ENCODE measurements around the gene OR4D2. TPM values are rescaled to one million over a fixed set of nuclear protein-coding genes. Genes with fewer than 3 reads are reported as not detected.

OR4D2 gene
- total RNA-seq, 1 donor from 2014 or later: not detected

- no peak for DNase-seq
- Histone ChIP-seq H3K36me3 (no peaks in the 10 kb centered on the region), H3K4me3 (no peak overlapping the region), H3K27me3 (peaks cover 4% of the 10 kb centered on the region), H3K4me1 (no peaks in the 10 kb centered on the region), H3K9me3 (no peaks in the 10 kb centered on the region), H3K27ac (no peak overlapping the region)
- TF ChIP-seq CTCF (IDR thresholded peaks at IDR 0.05): no peak
- no peak for ATAC-seq
- intact Hi-C loops (cut with DNase I): no loop called here
These were observed 15.0 kb downstream of the OR4D2 start for GRCh38 chr17:58181796-58182195.

- H3K4me1 ChIP-seq: no peaks in the 10 kb centered on the region
- DNase-seq: no peak
- ATAC-seq: no peak
- TF ChIP-seq CTCF (IDR thresholded peaks at IDR 0.05): no peak
- no peak overlapping the region for H3K4me3 ChIP-seq
- no peaks in the 10 kb centered on the region for H3K27me3 ChIP-seq
- intact Hi-C loops (cut with DNase I): no loop called here
- no peaks in the 10 kb centered on the region for H3K36me3 ChIP-seq
- H3K9me3 ChIP-seq: no peaks in the 10 kb centered on the region
- no peak overlapping the region for H3K27ac ChIP-seq
These were observed 16.7 kb downstream of the OR4D2 start for GRCh38 chr17:58183514-58183913.

GRCh38 chr17:58184308-58184985, 17.7 kb downstream of the OR4D2 start:
- H3K27ac ChIP-seq: no peak overlapping the region

GRCh38 chr17:58184986-58185761, 18.4 kb downstream of the OR4D2 start:
- Histone ChIP-seq H3K9me3 (no peaks in the 10 kb centered on the region), H3K4me1 (no peaks in the 10 kb centered on the region), H3K36me3 (no peaks in the 10 kb centered on the region), H3K27me3 (peaks cover 6% of the 10 kb centered on the region), H3K27ac (no peak overlapping the region), H3K4me3 (no peak overlapping the region)
- no peak for TF ChIP-seq CTCF (IDR thresholded peaks at IDR 0.05)
- intact Hi-C loops (cut with DNase I): no loop called here
- ATAC-seq (no peak), DNase-seq (no peak)

More at GRCh38 chr17:58184308-58184985, 17.7 kb downstream of the OR4D2 start:
- no peak overlapping the region for H3K4me3 ChIP-seq
- no peak for TF ChIP-seq CTCF (IDR thresholded peaks at IDR 0.05)
- H3K4me1 ChIP-seq: no peaks in the 10 kb centered on the region
- no peaks in the 10 kb centered on the region for H3K9me3 ChIP-seq
- no peaks in the 10 kb centered on the region for H3K36me3 ChIP-seq
- DNase-seq: no peak
- H3K27me3 ChIP-seq: peaks cover under 1% of the 10 kb centered on the region
- intact Hi-C loops (cut with DNase I): no loop called here
- no peak for ATAC-seq

- TF ChIP-seq CTCF (IDR thresholded peaks at IDR 0.05): no peak
- intact Hi-C loops (cut with DNase I): no loop called here
These were observed 19.8 kb downstream of the OR4D2 start for GRCh38 chr17:58186591-58186990.

More at GRCh38 chr17:58186591-58186990, 19.8 kb downstream of the OR4D2 start:
- Histone ChIP-seq H3K27me3 (peaks cover 6% of the 10 kb centered on the region), H3K27ac (no peak overlapping the region), H3K9me3 (no peaks in the 10 kb centered on the region), H3K4me3 (no peak overlapping the region), H3K36me3 (no peaks in the 10 kb centered on the region), H3K4me1 (no peaks in the 10 kb centered on the region)
- ATAC-seq (no peak), DNase-seq (no peak)

Measured in upper lobe of right lung (tissue), 1 donor.